Endodermal cell (in vitro differentiated cells): ENCODE measurements around the gene BBX. TPM values are rescaled to one million over a fixed set of nuclear protein-coding genes. Genes with fewer than 3 reads are reported as not detected.

Experiments used
- DNase-seq: peaks from one replicate; pipeline ENCODE4 v3.0.0-alpha.2; 2017
- H3K27ac ChIP-seq: 2 replicates; pipeline ENCODE4 v1.5.1; 2013; ENCODE audit warnings: mild to moderate bottlenecking, low read depth, low read length, moderate library complexity
- H3K27me3 ChIP-seq: 2 replicates; pipeline ENCODE4 v1.6.1; 2013; ENCODE audit warnings: mild to moderate bottlenecking, low read length, moderate library complexity; ENCODE audit not compliant: insufficient read depth, control insufficient read depth, poor library complexity, severe bottlenecking
- H3K36me3 ChIP-seq: 2 replicates; pipeline ENCODE4 v1.7.0; 2013; ENCODE audit warnings: mild to moderate bottlenecking, low read length, moderate library complexity; ENCODE audit not compliant: control insufficient read depth, insufficient read depth
- H3K4me1 ChIP-seq: one replicate; pipeline ENCODE4 v1.7.0; 2013; ENCODE audit warnings: low read length; ENCODE audit not compliant: control insufficient read depth, insufficient read depth
- H3K4me3 ChIP-seq: 2 replicates; pipeline ENCODE4 v1.5.1; 2013; ENCODE audit warnings: mild to moderate bottlenecking, low read length, moderate library complexity
- H3K9ac ChIP-seq: 2 replicates; pipeline ENCODE4 v1.6.1; 2013; ENCODE audit warnings: mild to moderate bottlenecking, low read length, moderate library complexity; ENCODE audit not compliant: poor library complexity, severe bottlenecking; ENCODE audit errors: extremely low read depth
- H3K9me3 ChIP-seq: 2 replicates; pipeline ENCODE4 v1.6.1; 2013; ENCODE audit warnings: mild to moderate bottlenecking, low read length, moderate library complexity; ENCODE audit not compliant: control insufficient read depth
- H3K27ac Mint-ChIP-seq: 2 replicates; pipeline ENCODE4 v1.8.0; 2020; ENCODE audit warnings: mixed read lengths
- H3K27me3 Mint-ChIP-seq: 2 replicates; pipeline ENCODE4 v1.8.0; 2021; ENCODE audit warnings: mild to moderate bottlenecking, mixed read lengths; ENCODE audit not compliant: insufficient read depth
- H3K36me3 Mint-ChIP-seq: 2 replicates; pipeline ENCODE4 v1.8.0; 2020; ENCODE audit warnings: low read depth, mixed read lengths
- H3K4me1 Mint-ChIP-seq: 2 replicates; pipeline ENCODE4 v1.8.0; 2020; ENCODE audit warnings: mixed read lengths
- H3K4me3 Mint-ChIP-seq: 2 replicates; pipeline ENCODE4 v1.8.0; 2020; ENCODE audit warnings: mild to moderate bottlenecking, moderate library complexity, mixed read lengths
- H3K9me3 Mint-ChIP-seq: 2 replicates; pipeline ENCODE4 v1.8.0; 2020; ENCODE audit warnings: mild to moderate bottlenecking, mixed read lengths
- CTCF ChIP-seq: fragments of 200-600 bp; sonication (generic); conservative IDR thresholded peaks from 2 replicates; pipeline ENCODE4 v1.5.0; 2021; ENCODE audit warnings: antibody characterized with exemption, mild to moderate bottlenecking
- WGBS, 2 experiments: methylation state at CpG; one replicate each; pipeline versions ENCODE4 v1.1.5 to v1.1.7; 2013; ENCODE audit warnings: missing lambda C conversion rate in 2 of 2, mixed read lengths in 1 of 2; ENCODE audit not compliant: insufficient coverage in 1 of 2, insufficient read length in 1 of 2; 5-methylcytosine and 5-hydroxymethylcytosine counted together
- total RNA-seq, 2 donors: library from RNA; stranded (reverse); fragmentation: NEBNext Ultra II Directional in 1 of 2; extraction: Animal tissue kit (Norgen Biotek cat#: 25700) in 1 of 2; gene quantifications; 2 replicates in 1 of 2; 3 replicates in 1 of 2; pipeline ENCODE4 v1.2.1, GENCODE V29; 2021

BBX gene
- total RNA-seq, 2 donors from 2014 or later: 34.2 to 41.2 TPM

GRCh38 chr3:107650788-107651187, 128.0 kb downstream of the BBX start:
- no peak overlapping the region for H3K9ac ChIP-seq
- no peak for DNase-seq
- H3K27me3 ChIP-seq: no peaks in the 10 kb centered on the region
- no peak overlapping the region for H3K27ac ChIP-seq
- Mint-ChIP-seq H3K9me3 (peaks cover 10% of the 10 kb centered on the region), H3K36me3 (peaks cover 19% of the 10 kb centered on the region), H3K27me3 (no peaks in the 10 kb centered on the region), H3K4me1 (peaks cover 7% of the 10 kb centered on the region), H3K4me3 (no peak overlapping the region), H3K27ac (no peak overlapping the region)
- H3K4me3 ChIP-seq: no peak overlapping the region
- WGBS, 2 experiments: 89 to 97% methylated on average over 1 to 3 of the region's 3 CpGs
- peaks cover 21% of the 10 kb centered on the region for H3K36me3 ChIP-seq
- H3K9me3 ChIP-seq: peaks cover 15% of the 10 kb centered on the region
- no peak for TF ChIP-seq CTCF
- no peaks in the 10 kb centered on the region for H3K4me1 ChIP-seq

- H3K36me3 Mint-ChIP-seq: peaks cover 19% of the 10 kb centered on the region
- H3K27me3 Mint-ChIP-seq: no peaks in the 10 kb centered on the region
- H3K4me1 Mint-ChIP-seq: peaks cover 7% of the 10 kb centered on the region
- Histone ChIP-seq H3K27ac (no peak overlapping the region), H3K27me3 (no peaks in the 10 kb centered on the region), H3K4me3 (no peak overlapping the region), H3K36me3 (peaks cover 21% of the 10 kb centered on the region), H3K9me3 (peaks cover 15% of the 10 kb centered on the region), H3K4me1 (no peaks in the 10 kb centered on the region), H3K9ac (no peak overlapping the region)
- H3K4me3 Mint-ChIP-seq: no peak overlapping the region
- TF ChIP-seq CTCF: no peak
- peaks cover 10% of the 10 kb centered on the region for H3K9me3 Mint-ChIP-seq
- DNase-seq: no peak
- no peak overlapping the region for H3K27ac Mint-ChIP-seq
These were observed 129.0 kb downstream of the BBX start for GRCh38 chr3:107651782-107652181.

- WGBS, 2 experiments: 86% methylated on average over 1 of the region's 1 CpG; no CpG with 5 or more reads in 1 of the 2 experiments
- Mint-ChIP-seq H3K9me3 (peaks cover 10% of the 10 kb centered on the region), H3K27ac (no peak overlapping the region), H3K27me3 (no peaks in the 10 kb centered on the region), H3K4me1 (peaks cover 7% of the 10 kb centered on the region), H3K4me3 (no peak overlapping the region), H3K36me3 (peaks cover 9% of the 10 kb centered on the region)
- Histone ChIP-seq H3K27me3 (no peaks in the 10 kb centered on the region), H3K27ac (no peak overlapping the region), H3K36me3 (peaks cover 6% of the 10 kb centered on the region), H3K9me3 (peaks cover 13% of the 10 kb centered on the region), H3K9ac (no peak overlapping the region), H3K4me3 (no peak overlapping the region), H3K4me1 (no peaks in the 10 kb centered on the region)
- no peak for DNase-seq
- TF ChIP-seq CTCF: no peak
These were observed 131.5 kb downstream of the BBX start for GRCh38 chr3:107654218-107654617.
